K562 (cell line): ENCODE measurements around the gene DNAI1. TPM values are rescaled to one million over a fixed set of nuclear protein-coding genes. Genes with fewer than 3 reads are reported as not detected.

Experiments used
- ATAC-seq: fragments of 200-7000 bp; cut with Tn5 transposase; 3 replicates; pipeline ENCODE4 v1.9.1; 2020; ENCODE audit warnings: moderate library complexity
- BruUV-seq: library from RNA; stranded (reverse); fragments of 400-500 nt; replicated peaks from 2 replicates; lab custom pipeline; 2021; lab: Mats Ljungman, UMichigan
- CTCF ChIA-PET: fragments of 300-600 bp; formaldehyde crosslinking; extraction: SDS; loops from one replicate; lab custom pipeline; 2021; ENCODE audit warnings: low intra/inter-chr PET ratio; lab: Yijun Ruan, JAX
- POLR2A ChIA-PET: fragments of 300-600, 350-650 bp; sonication (Branson Sonifier 250); formaldehyde crosslinking; extraction: SDS; loops from one replicate; lab custom pipeline; 2021; ENCODE audit warnings: antibody characterized with exemption, inconsistent platforms; lab: Yijun Ruan, JAX
- DNase-seq, 4 experiments: peaks; one replicate each; pipeline versions ENCODE4 v3.0.0 to v3.0.0-alpha.2; 2011 to 2018; ENCODE audit warnings: low spot score in 3 of 4, mixed read lengths in 3 of 4; ENCODE audit errors: extremely low read depth in 1 of 4
- FAIRE-seq: peaks from 2 replicates; lab custom pipeline; 2011; peaks lifted over from hg19 to GRCh38; lab: Jason Lieb, UNC
- H2AFZ ChIP-seq: 2 replicates; pipeline ENCODE4 v1.6.0; 2011; ENCODE audit warnings: low read depth, low read length, control low read depth, inconsistent platforms
- H3K27ac ChIP-seq: fragments of 200-600 bp; 3 replicates; pipeline ENCODE4 v1.8.0; 2011; ENCODE audit warnings: low read depth, mild to moderate bottlenecking, control low read depth, inconsistent platforms, low read length, moderate library complexity, mixed read lengths; ENCODE audit errors: extremely low read depth
- H3K27me3 ChIP-seq, 2 experiments: fragments of 300-600 bp in 1 of 2; 2 replicates in 1 of 2; 3 replicates in 1 of 2; pipeline versions ENCODE4 v1.6.0 to v1.8.0; 2011; ENCODE audit warnings: inconsistent platforms in 2 of 2, low read length in 2 of 2, mild to moderate bottlenecking in 1 of 2, mixed read lengths in 1 of 2, moderate library complexity in 1 of 2; ENCODE audit not compliant: control insufficient read depth in 2 of 2, insufficient read depth in 2 of 2
- H3K36me3 ChIP-seq: fragments of 300-600 bp; 3 replicates; pipeline ENCODE4 v1.8.0; 2011; ENCODE audit warnings: mild to moderate bottlenecking, low read length, inconsistent platforms; ENCODE audit not compliant: control insufficient read depth, insufficient read depth
- H3K4me1 ChIP-seq, 2 experiments: fragments of 200-600 bp in 1 of 2; replicated peaks in 1 of 2; 2 replicates in 1 of 2; 3 replicates in 1 of 2; pipeline versions ENCODE4 v1.5.1 to v1.8.0; 2011; ENCODE audit warnings: inconsistent platforms in 2 of 2, low read length in 2 of 2, mild to moderate bottlenecking in 1 of 2, mixed read lengths in 1 of 2, moderate library complexity in 1 of 2; ENCODE audit not compliant: control insufficient read depth in 2 of 2, insufficient read depth in 2 of 2
- H3K4me2 ChIP-seq: 2 replicates; pipeline ENCODE4 v1.6.1; 2011; ENCODE audit warnings: low read length, control low read depth, inconsistent platforms, mixed read lengths; ENCODE audit not compliant: insufficient read depth
- H3K4me3 ChIP-seq: fragments of 200-600 bp; sonication (generic), shearing (Covaris generic); 2 replicates; pipeline ENCODE4 v1.5.1; 2016; ENCODE audit warnings: control low read depth, inconsistent platforms
- H3K79me2 ChIP-seq: fragments of 200-600 bp; 3 replicates; pipeline ENCODE4 v1.8.0; 2011; ENCODE audit warnings: low read length, inconsistent platforms; ENCODE audit not compliant: control insufficient read depth, insufficient read depth
- H3K9ac ChIP-seq, 2 experiments: 2 replicates each; pipeline versions ENCODE4 v1.6.0 to v1.6.1; 2011; ENCODE audit warnings: low read depth in 2 of 2, low read length in 2 of 2, control low read depth in 1 of 2, inconsistent platforms in 1 of 2, mild to moderate bottlenecking in 1 of 2, mixed read lengths in 1 of 2; ENCODE audit not compliant: insufficient read depth in 1 of 2
- H3K9me1 ChIP-seq: one replicate; pipeline ENCODE4 v1.6.0; 2011; ENCODE audit warnings: inconsistent platforms, mild to moderate bottlenecking, low read length, moderate library complexity; ENCODE audit not compliant: control insufficient read depth, insufficient read depth
- H3K9me3 ChIP-seq: replicated peaks from 2 replicates; pipeline ENCODE4 v1.5.1; 2011; ENCODE audit warnings: low read depth, low read length, inconsistent platforms; ENCODE audit not compliant: control insufficient read depth, insufficient read depth
- H4K20me1 ChIP-seq: replicated peaks from 2 replicates; pipeline ENCODE4 v1.6.1; 2011; ENCODE audit warnings: low read length, inconsistent platforms, mixed read lengths; ENCODE audit not compliant: control insufficient read depth, insufficient read depth
- ELF2 ChIP-seq: fragments of 250-450 bp; sonication (Bioruptor Pico); IDR thresholded peaks from 2 replicates; pipeline ENCODE4 v1.5.0; 2021; ENCODE audit warnings: mild to moderate bottlenecking
- NFIX ChIP-seq: fragments of 250-450 bp; sonication (Bioruptor Pico); IDR thresholded peaks from 2 replicates; pipeline ENCODE4 v1.4.0; 2020; ENCODE audit warnings: low read depth, mild to moderate bottlenecking, moderate library complexity
- ZBED1 ChIP-seq: IDR thresholded peaks from 2 replicates; pipeline ENCODE4 v1.6.1; 2014
- ZNF134 ChIP-seq: fragments of 250-450 bp; sonication (Bioruptor Pico); conservative IDR thresholded peaks from 2 replicates; pipeline ENCODE4 v1.4.0; 2020
- ZNF217 ChIP-seq: sonication (generic); formaldehyde crosslinking; IDR thresholded peaks from 2 replicates; pipeline ENCODE4 v1.8.0; 2022; ENCODE audit warnings: mild to moderate bottlenecking, missing genetic modification reagents
- WGBS: fragments of 100-300 bp; shearing (Covaris generic); methylation state at CpG from one replicate; pipeline ENCODE4 v1.1.6; 2016; ENCODE audit warnings: low coverage, mixed read lengths; ENCODE audit not compliant: insufficient coverage; ENCODE audit errors: missing lambda C conversion rate; 5-methylcytosine and 5-hydroxymethylcytosine counted together
- in situ Hi-C: fragments of 300-500 bp; cut with MboI; formaldehyde crosslinking; loops from 4 replicates; pipeline ENCODE4 v1.15.0; 2018; ENCODE audit warnings: inconsistent platforms, mixed read lengths
- intact Hi-C: fragments of 100-400 bp; cut with micrococcal nuclease; formaldehyde crosslinking; loops from 2 replicates; pipeline ENCODE4 v1.14.2; 2022
- polyA plus RNA-seq, 8 experiments: library from polyadenylated mRNA; depleted of rRNA in 4 of 8; stranded (reverse) in 5 of 8; unstranded in 3 of 8; fragments of >200 nt; fragmentation: Nextera tagmentation in 2 of 8; fragmentation: Illumina TruSeq in 1 of 8; extraction: Ambion mirVana in 2 of 8; extraction: Trizol in 1 of 8; gene quantifications; 2 replicates each; pipeline versions ENCODE4 v1.2.1 to v1.2.3, GENCODE V29; 2011 to 2014; ENCODE audit warnings: inconsistent platforms in 1 of 8, missing spikeins in 1 of 8
- total RNA-seq, 7 experiments: library from RNA; depleted of rRNA in 6 of 7; stranded (reverse); fragments of >200 nt in 6 of 7; fragmentation: Illumina TruSeq in 2 of 7; extraction: Trizol in 2 of 7; gene quantifications; 2 replicates each; pipeline versions ENCODE4 v1.2.1 to v1.2.3, GENCODE V29; 2011 to 2021; ENCODE audit warnings: low replicate concordance in 1 of 7
- TF ChIP-seq, protein P1 (sequence below): IDR thresholded peaks from 2 replicates; pipeline ENCODE4 v1.6.1; 2016; ENCODE audit warnings: missing genetic modification characterization, missing compliant biosample characterization
- TF ChIP-seq, protein P2 (sequence below): fragments of 250-450 bp; sonication (Bioruptor Pico); IDR thresholded peaks from 2 replicates; pipeline ENCODE4 v1.8.0; 2021; ENCODE audit warnings: mild to moderate bottlenecking, moderate library complexity
- TF ChIP-seq, protein P3 (sequence below), 2 experiments: fragments of 450-650 bp; IDR thresholded peaks; 2 replicates each; pipeline ENCODE4 v1.6.1; 2016; ENCODE audit warnings: mild to moderate bottlenecking in 2 of 2, borderline replicate concordance in 1 of 2, low read depth in 1 of 2, moderate library complexity in 1 of 2

DNAI1 gene
- total and polyA plus RNA-seq, 9 of the 15 experiments (the other 6 are each of a cell fraction or from before 2014, with no cell fraction given), result 0.01 to 0.17 (median 0.04) TPM; not detected in 6

DNA sequence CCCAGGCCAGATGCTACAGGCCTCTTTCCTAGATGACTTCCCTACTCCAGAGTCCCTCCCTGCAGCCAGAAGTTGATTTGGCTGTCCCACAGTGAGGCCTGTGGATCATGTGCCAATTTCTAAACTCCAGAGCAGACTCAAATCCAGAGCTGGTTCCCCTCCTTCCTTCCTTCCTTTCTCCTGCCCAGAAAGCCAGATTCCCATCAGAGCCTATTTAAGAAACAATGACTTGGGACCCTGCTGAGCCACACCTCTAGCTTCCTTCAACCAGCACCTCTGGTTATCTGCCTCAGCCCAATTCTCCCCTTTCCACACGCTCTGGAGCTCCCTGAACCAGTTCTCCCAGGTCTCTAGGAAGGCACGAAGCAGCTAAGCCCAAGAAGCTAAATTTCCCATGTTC, 7.5 kb upstream of the DNAI1 start:
- Histone ChIP-seq H3K9me3 (no peaks in the 10 kb centered on the region), H4K20me1 (peaks cover 9% of the 10 kb centered on the region; the same call in 1 of the 2 replicates), H3K4me3 (no peak overlapping the region), H3K9ac (peak overlapping the region in 1 of 2 experiments; percentile 75; a peak in 1 of 4 replicates), H3K36me3 (no peaks in the 10 kb centered on the region), H3K27ac (no peak overlapping the region), H3K4me1 (peaks cover 7 to 13% of the 10 kb centered on the region in 2 experiments; a peak in 3 of 5 replicates), H3K79me2 (no peaks in the 10 kb centered on the region), H2AFZ (no peak overlapping the region), H3K27me3 (no peaks in the 10 kb centered on the region), H3K9me1 (no peaks in the 10 kb centered on the region), H3K4me2 (no peak overlapping the region; the same call in 1 of the 2 replicates)
- no peak for DNase-seq
- BruUV-seq, result no TSS peak
- intact Hi-C loops, result no loop called here
- FAIRE-seq, result no peak
- CTCF ChIA-PET, result no interaction called here
- in situ Hi-C loops, result no loop called here
- ATAC-seq, result peak; percentile 42; the same call in 2 of the 3 replicates
- TF ChIP-seq ZBED1, result no peak
- TF ChIP-seq NFIX, result no peak
- no peak for TF ChIP-seq ELF2
- TF ChIP-seq, protein P1, sequence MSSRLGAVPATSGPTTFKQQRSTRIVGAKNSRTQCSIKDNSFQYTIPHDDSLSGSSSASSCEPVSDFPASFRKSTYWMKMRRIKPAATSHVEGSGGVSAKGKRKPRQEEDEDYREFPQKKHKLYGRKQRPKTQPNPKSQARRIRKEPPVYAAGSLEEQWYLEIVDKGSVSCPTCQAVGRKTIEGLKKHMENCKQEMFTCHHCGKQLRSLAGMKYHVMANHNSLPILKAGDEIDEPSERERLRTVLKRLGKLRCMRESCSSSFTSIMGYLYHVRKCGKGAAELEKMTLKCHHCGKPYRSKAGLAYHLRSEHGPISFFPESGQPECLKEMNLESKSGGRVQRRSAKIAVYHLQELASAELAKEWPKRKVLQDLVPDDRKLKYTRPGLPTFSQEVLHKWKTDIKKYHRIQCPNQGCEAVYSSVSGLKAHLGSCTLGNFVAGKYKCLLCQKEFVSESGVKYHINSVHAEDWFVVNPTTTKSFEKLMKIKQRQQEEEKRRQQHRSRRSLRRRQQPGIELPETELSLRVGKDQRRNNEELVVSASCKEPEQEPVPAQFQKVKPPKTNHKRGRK (tag), result no peak
- TF ChIP-seq, protein P2, sequence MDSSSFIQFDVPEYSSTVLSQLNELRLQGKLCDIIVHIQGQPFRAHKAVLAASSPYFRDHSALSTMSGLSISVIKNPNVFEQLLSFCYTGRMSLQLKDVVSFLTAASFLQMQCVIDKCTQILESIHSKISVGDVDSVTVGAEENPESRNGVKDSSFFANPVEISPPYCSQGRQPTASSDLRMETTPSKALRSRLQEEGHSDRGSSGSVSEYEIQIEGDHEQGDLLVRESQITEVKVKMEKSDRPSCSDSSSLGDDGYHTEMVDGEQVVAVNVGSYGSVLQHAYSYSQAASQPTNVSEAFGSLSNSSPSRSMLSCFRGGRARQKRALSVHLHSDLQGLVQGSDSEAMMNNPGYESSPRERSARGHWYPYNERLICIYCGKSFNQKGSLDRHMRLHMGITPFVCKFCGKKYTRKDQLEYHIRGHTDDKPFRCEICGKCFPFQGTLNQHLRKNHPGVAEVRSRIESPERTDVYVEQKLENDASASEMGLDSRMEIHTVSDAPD (CRISPR knock-in tag), result no peak
- TF ChIP-seq, protein P3, sequence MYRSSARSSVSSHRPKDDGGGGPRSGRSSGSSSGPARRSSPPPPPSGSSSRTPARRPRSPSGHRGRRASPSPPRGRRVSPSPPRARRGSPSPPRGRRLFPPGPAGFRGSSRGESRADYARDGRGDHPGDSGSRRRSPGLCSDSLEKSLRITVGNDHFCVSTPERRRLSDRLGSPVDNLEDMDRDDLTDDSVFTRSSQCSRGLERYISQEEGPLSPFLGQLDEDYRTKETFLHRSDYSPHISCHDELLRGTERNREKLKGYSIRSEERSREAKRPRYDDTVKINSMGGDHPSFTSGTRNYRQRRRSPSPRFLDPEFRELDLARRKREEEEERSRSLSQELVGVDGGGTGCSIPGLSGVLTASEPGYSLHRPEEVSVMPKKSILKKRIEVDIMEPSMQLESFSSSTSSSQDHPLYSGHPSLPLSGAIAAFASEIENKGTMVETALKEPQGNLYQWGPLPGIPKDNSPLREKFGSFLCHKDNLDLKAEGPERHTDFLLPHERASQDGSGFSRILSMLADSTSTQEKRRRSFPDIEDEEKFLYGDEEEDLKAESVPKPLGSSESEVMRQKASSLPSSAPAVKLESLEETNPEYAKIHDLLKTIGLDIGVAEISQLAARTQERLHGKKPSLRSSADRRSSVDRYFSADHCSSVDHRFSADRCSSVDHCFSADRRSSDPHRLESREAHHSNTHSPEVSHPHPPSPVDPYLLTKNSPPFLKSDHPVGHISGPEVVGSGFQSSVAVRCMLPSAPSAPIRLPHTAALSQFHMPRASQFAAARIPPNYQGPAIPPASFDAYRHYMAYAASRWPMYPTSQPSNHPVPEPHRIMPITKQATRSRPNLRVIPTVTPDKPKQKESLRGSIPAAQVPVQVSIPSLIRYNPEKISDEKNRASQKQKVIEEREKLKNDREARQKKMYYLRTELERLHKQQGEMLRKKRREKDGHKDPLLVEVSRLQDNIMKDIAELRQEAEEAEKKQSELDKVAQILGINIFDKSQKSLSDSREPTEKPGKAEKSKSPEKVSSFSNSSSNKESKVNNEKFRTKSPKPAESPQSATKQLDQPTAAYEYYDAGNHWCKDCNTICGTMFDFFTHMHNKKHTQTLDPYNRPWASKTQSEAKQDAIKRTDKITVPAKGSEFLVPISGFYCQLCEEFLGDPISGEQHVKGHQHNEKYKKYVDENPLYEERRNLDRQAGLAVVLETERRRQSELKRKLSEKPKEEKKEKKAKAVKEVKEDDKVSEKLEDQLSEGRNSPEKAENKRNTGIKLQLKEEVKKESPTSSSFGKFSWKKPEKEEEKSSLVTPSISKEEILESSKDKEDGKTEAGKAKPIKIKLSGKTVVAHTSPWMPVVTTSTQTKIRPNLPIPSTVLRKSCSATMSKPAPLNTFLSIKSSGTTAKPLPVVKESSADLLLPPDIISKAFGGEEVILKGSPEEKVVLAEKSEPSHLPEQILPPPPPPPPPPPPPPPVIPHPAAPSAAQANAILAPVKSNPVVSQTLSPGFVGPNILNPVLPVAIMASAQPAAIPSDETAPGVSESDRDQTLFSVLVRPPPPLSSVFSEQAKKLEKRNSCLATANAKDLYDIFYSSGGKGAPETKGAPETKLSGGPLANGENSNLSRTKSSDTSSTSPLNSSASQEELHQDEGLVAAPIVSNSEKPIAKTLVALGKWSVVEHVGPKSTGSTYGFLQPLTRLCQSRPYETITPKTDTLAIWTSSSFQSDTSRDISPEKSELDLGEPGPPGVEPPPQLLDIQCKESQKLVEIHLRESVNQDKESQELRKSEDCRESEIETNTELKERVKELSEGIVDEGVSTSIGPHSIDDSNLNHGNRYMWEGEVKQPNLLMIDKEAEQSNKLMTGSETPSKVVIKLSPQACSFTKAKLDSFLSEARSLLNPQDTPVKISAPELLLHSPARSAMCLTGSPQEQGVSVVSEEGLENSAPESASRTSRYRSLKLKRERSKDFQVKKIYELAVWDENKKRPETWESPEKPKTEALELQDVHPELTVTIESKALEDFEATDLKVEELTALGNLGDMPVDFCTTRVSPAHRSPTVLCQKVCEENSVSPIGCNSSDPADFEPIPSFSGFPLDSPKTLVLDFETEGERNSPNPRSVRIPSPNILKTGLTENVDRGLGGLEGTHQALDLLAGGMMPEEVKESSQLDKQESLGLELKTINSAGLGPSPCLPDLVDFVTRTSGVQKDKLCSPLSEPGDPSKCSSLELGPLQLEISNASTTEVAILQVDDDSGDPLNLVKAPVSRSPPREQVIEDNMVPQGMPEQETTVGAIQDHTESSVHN (IDR thresholded peaks at IDR 0.05; ENCODE audit: borderline replicate concordance in 1 of 2, low read depth in 1 of 2), result no peak
- TF ChIP-seq ZNF217, result no peak
- no peak for TF ChIP-seq ZNF134 (CRISPR knock-in tag)
- 0% methylated on average over 1 of the region's 2 CpGs for WGBS
- POLR2A ChIA-PET, result interaction anchor here (0.7 to 1.5 kb wide), 3 partner anchors 11 to 46 kb away, joined by 3 to 4 read pairs (median 3); no protein-coding TSS in a partner anchor
